Right kidney (tissue), 1 donor: Measurements from ENCODE around the gene CCL14.
"Not testable (repeated sequence)": the region's sequence is repeated elsewhere in the genome, so short reads cannot be mapped to it uniquely, and the experiment has no call there.

ENCODE experiments used
- DNase-seq: peaks from one replicate; pipeline ENCODE4 v3.0.0-alpha.2; 2016

The CCL14 gene

GRCh38 chr17:35995346-35995745 lies 8.8 kb upstream of the CCL14 start:
- not testable (repeated sequence) for DNase-seq

DNA sequence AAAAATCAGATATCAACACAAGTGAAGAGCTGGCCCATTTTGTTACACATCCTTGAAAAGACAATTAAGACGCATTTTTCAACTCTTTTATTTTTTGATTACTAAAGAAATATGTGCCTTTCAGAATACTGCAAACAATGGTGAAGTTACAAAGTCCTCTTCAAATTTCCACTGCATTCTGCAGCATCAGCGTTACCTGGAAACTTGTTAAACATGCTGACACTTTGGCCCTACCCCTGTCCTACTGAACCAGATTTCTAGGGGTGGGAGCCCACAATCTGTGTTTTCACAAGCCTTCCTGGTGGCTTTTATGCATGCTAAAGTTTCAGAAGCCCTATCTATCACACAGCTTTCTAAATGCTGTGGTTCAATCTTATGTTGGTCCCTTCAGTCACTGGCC lies 4.5 kb upstream of the CCL14 start:
- DNase-seq = no peak

GRCh38 chr17:35988164-35988563 lies 1.6 kb upstream of the CCL14 start:
- DNase-seq = no peak

- no peak for DNase-seq
Observed at GRCh38 chr17:35984140-35984539, 2.4 kb downstream of the CCL14 start.

GRCh38 chr17:35982409-35983191 lies 3.9 kb downstream of the CCL14 start:
- DNase-seq = no peak

DNA sequence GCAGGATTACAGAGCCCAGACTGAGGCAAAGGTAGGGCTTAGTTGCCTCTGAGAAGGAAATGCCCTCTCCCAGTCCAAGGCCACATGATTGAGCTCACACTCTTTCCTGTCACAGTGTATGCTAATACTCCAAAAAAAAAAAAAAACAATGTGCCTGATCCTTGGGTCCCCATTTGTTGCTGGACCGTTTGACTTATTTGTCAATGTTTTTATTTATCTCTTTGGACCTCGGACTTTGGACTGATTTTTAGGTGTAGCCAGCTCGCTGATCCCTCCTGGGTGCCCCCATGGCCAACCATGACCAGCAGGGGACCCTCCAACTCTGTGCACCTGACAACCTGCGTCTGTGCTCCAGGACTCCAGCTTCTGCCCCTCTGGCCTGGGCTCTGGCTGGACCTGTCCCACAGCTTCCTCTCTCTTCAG lies 4.6 kb downstream of the CCL14 start:
- no peak for DNase-seq

DNA sequence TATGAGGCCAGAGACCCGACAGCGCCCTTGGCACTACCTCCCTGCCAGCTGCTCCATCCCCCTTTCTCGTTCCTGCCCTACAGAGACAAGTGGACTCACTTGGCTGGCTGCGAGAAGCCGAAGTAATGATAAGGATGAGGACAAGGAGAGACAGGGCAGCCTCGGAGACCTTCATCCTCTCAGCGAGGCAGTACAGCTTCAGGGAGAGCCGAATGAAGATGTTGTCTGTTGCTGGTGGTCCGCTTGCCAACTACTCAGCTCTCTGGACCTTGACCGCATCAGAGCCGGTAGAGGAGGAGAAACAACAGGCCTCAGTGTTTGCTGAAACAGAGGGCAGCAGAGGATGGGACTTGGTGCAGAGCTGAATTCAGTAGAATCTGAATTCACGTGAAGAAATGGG lies 5.3 kb downstream of the CCL14 start, which contains the start of gene CCL16:
CCL16 (minus strand) TSS at position 252 of the 400 bp plus-strand sequence; CDS start at position 175, 77 bp downstream.
- DNase-seq = no peak

- DNase-seq = no peak
Observed at GRCh38 chr17:35978346-35978745, 8.2 kb downstream of the CCL14 start.

DNA sequence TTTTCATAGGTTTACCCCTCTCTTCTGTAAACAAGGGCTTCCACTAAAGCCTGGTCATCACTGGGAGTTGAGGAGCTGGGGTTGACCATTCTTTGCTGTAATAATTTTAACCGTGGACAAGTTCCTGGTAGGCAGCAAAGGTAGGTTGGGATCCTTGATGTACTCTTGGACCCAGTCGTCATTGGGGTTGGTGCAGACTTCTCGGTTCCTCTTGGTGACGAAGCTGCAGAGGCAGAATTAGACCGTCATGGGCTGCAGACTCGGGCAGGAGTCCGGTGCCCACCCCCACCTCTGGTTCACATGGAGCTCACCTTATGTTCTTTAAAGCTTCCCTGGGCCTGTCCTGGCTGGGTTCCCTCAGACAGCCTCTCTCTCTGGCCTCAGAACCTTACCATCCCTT lies 9.0 kb downstream of the CCL14 start:
- no peak for DNase-seq

DNA sequence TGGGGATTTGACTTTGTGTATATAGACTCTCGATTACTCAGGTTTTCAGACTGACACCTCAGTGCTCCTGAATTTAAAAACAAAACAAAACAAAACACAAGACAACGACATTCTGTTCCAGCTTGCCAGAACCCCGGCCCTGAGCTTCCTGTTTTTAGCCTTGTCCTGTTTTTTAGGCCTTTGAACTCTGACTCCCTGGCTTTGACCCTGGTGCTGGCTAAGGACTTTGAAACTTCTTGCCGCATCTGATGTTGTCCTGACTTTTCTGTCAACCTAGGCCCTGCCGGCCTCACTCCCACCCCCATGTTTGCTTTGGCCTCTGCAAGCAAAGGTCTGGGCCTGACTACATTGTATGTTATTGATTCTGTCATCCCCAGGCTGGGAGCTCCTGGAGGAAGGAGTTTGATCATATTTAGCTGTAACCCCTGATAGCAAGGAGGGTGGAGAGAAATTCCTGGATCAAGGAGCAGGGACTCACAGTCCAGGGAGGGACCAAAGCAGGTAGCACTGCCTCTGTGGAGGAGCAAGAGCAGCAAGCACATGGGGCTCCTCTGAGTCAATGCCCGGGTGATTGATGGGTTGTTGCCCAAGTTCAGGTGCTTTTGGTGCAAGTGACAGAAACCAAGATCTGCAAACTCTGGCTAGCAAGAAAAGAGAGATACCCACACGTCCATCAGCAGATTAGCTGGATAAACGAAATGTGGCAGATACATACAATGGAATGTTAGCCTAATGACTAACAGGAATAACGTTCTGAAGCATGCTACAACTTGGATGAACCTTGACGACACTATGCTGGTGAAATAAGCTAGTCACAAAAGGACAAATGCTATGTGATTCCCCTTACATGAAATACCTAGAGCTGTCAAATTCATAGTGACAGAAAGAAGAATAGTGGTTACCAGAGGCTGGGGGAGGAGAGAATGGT lies 12.9 kb downstream of the CCL14 start:
- no peak for DNase-seq

DNA sequence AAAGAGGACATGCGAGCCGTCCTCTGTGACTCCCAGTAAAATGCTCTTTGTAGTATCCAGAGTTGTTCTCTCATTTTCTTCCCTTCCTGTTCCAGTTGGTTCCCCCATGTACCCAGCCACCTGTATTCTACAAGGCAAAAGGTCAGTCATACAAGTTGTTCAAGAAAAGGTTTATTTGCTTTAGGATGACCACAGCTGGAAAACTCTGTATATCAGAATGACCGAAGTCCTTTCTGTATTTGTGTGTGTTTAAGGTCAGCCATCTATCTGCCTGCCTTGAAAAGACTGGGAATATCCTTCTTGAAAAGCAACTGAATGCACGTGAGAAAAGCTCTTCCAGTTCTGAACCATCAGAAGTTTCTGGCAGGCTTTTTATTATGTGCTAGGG lies 13.6 kb downstream of the CCL14 start:
- DNase-seq = no peak

DNA sequence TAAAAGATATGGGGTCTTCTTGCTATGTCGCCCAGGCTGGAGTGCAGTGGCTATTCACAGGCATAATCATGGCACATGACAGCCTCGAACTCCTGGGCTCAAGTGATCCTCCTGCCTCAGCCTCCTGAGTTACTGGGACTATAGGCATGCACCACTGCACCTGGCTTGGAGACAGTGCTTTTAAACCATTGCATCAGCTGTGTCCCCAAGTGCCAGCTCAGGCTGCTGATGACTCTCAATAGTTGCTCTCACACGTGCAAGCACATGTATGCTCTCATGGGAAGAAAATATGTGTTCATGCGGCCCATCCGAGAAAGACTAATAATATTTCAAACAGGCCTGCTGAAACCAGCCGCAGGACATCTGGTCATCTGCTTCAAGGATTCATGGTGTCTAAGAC lies 14.0 kb downstream of the CCL14 start:
- DNase-seq = no peak

DNA sequence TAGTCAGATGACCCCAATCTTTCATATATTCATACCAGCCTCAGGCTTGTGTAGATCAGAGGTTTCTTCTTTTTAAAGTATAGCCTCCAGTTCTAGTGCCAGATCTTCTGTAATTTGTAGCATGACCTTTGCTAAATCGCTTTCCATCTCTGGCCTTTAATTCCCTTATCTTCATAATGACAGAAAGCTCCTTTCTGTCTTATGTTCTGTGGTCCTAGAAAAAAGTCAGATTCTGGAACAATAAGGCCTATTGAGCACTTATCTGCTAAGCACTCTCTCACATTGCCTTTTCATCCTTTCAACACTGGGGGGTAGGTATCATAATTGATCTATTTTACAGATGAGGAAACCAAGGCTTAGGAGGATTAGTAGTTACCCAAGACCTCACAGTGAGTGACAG lies 14.5 kb downstream of the CCL14 start:
- DNase-seq = no peak

- peak; percentile 36 for DNase-seq
Observed at GRCh38 chr17:35969558-35970380, 16.8 kb downstream of the CCL14 start.

GRCh38 chr17:35968520-35969054 lies 17.9 kb downstream of the CCL14 start:
- no peak for DNase-seq

DNA sequence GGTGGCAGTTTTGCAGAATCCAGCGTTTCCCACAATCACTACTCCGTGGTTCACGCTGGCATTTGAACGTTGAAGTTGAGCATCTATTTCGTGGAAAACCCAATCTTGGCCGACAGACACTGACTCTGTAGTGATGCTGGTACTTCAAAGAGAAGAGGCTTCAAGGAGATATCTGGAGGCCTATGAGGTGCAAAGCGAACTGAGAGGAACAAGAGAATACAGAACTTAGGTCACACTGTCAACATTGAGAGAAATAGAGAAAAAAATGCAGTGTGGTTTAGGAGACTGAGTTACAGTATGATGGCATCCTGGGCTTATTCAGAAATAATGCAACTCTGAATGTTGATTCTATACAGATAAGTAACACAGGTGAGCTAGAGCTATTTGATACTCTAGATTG lies 21.3 kb downstream of the CCL14 start:
- DNase-seq = no peak

- no peak for DNase-seq
Observed at GRCh38 chr17:35963663-35964062, 22.9 kb downstream of the CCL14 start.

DNA sequence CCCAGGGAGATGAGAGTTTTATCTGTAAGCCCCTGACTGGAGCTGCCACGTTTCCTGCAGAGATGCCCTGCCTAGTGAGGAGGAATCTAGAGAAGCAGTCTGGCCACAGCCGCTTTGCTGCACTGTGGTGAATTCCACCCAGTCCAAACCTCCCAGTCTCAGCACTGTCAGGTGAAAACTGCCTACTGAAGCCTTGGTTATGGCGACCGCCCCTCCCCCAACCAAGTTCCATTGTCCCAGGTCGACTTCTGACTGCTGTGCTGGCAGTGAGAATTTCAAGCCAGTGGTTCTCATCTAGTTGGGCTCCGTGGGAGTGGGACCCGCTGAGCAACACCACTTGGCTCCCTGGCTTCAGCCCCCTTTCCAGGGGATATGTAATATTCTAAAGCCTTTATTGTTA lies 32.8 kb downstream of the CCL14 start:
- DNase-seq = no peak

DNA sequence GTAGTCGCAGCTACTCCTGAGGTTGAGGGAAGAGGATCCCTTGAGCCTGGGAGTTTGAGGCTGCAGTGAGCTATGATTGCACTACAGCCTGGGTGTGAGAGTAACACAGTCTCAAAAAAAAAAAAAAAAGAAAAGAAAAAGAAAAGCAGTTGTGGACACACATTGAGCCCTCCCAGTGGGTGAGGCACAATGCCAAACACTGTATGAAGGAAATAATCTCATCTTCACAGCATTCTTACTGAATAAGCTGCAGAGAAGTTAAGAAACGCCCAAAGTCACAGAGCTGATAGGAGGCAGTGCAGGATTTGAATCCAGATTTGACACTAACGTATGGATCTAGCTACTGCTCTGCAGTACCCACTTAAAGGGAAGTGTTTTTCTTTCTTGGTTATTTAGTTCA lies 37.1 kb downstream of the CCL14 start:
- no peak for DNase-seq

DNA sequence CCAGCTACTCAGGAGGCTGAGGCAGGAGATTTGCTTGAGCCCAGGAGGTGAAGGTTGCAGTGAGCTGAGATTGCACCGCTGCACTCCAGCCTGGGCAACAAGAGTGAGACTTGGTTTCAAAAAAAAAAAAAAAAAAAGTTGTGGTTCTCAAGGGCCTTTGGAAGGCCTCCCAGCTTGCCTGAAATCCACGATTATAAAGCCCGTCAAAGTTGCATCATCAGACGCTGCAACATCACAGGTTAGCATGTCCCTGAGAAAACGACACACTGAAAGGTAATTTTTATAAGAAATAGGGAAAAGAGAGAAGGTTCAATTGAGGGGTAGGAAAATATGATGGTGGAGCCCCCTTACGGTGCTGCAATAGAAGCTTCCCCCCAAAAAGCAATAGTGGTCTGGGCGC lies 38.4 kb downstream of the CCL14 start:
- DNase-seq = no peak

DNA sequence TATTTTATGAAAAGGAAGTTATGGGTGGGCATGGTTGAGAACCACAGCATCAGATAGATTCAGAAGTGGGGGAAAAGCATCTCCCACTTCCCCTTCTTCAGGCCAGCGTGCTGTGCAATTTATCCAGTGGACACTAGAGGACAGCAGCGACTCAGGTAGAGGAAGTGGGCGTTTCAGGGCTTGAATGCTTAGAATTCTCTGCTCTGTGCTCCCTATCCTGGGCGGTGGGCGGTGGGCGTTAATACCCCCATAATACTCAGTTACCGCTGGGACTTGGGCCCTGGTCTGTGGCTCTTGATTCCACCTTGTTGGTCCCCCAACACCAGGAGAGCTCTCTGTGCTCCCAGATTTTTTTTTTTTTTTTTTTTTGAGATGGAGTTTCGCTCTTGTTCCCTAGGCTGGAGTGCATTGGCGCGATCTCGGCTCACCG lies 39.4 kb downstream of the CCL14 start:
- peak; percentile 36 for DNase-seq

DNA sequence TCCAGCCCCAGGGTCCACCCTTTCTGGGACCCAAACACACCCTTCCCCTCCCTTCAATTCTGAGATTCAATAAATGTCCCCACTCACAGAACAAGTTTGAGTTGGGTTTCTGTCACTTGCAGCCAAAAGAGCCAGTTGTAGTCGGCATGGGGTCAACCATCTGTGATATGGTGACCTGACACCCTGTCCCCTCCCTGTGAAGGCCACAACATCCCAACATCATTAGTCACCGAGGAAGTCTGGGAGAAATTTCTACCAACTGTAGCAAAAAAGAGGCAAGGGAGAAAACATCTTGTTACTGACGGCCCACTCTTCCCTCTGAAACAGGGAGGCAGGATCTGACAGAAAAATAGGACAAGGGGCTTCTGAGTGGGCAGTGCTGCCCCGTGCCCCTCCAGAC lies 42.4 kb downstream of the CCL14 start:
- no peak for DNase-seq
